Measurements from ENCODE around the gene HIVEP1.

Gene HIVEP1

DNA sequence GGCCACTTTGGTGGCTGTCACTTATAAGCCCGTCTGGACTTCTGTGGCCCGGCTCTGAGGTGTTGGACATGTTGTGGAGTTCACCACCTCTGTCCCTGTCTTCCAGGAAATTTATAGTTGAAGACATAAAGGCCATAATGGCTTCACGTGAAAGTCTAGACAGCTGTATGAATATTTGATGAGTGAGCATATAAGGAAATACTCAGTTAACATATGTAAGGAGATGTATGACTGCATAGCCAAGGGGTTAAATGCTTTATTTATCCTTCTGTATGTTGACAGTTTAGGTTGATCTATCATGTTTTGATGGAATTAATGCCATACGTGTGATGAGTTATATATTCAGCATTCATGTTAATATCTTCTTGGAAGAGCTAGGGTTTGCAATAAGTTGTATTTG, 16.1 kb downstream of the HIVEP1 start:
- no peak overlapping the region for H3K4me2 ChIP-seq
- H3K27me3 ChIP-seq = no peaks in the 10 kb centered on the region
- no peak overlapping the region for H3K27ac ChIP-seq
- H4K20me1 ChIP-seq = no peaks in the 10 kb centered on the region
- peaks cover 48% of the 10 kb centered on the region for H3K9me3 ChIP-seq
- H3K4me3 ChIP-seq = no peak overlapping the region
- no peaks in the 10 kb centered on the region for H3K4me1 ChIP-seq
- H3K36me3 ChIP-seq = peaks cover 47% of the 10 kb centered on the region
- TF ChIP-seq Cebpa-rat (IDR thresholded peaks at IDR 0.05) = no peak
- no peak overlapping the region for H3K9ac ChIP-seq

DNA sequence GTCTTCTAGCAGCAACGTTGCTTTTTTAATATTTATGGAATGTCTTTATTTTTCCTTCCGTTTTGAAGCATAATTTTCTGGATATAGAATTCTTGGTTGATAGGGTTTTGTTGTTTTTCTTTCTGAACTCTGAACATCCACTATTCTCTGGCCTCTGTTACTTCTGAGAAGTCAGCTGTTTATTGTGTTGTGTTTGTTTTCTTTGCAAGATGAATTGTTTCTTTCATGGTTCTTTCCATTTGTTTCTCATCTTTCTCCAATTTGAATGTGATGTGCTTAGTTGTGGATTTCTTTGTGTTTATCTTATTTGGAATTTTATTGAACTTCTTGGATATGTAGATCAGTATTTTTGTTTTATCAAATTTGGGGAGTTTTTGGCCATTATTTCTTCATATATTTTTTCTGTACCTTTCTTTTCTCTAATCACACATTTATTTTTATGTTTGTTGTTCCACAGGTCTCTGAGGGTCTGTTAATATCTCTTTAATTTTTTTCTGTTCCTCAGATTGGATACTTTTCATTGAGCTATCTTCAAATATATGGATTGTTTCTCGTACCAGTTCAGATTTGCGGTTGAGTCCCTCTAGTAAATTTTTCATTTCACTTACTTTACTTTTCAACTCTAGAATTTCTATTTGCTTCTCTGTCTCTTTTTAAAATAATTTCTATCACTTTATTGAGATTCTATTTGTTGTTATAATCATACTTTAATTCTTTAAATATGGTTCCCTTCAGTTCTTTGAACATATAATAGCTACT, 18.0 kb downstream of the HIVEP1 start:
- H3K4me3 ChIP-seq = no peak overlapping the region
- no peak overlapping the region for H3K4me2 ChIP-seq
- peaks cover 48% of the 10 kb centered on the region for H3K9me3 ChIP-seq
- peaks cover 18% of the 10 kb centered on the region; the same call in 1 of the 2 replicates for H4K20me1 ChIP-seq
- no peak overlapping the region for H3K27ac ChIP-seq
- no peaks in the 10 kb centered on the region for H3K4me1 ChIP-seq
- no peak overlapping the region for H3K9ac ChIP-seq
- H3K27me3 ChIP-seq = no peaks in the 10 kb centered on the region
- H3K36me3 ChIP-seq = peaks cover 40% of the 10 kb centered on the region
- TF ChIP-seq Cebpa-rat (IDR thresholded peaks at IDR 0.05) = no peak

DNA sequence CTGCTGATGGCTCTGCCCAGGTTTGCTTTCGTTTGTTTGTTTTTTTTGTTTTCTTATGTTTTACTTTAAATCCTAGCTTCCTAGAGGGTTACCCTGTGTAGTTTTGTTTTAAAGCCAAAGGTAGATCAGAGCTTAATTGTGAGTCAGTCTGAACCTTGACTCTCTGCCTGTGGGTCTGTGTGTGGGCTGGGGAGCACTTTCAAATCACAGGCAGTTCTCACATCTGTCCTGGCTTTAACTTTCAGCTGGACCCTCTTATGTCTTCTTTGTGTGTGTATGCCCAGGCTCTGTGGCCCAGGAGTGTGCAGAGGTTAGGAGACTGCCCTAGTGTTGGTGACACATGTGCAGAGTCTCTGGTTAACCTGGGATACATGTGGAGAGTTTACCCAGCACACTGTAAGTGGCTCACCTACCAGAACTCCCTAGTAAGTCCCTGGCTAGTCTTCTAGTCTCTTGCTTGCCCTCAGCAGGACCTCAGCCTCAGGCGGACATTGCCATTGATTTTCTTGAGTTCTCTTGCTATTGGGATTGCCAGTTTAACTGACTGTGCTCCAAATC, 19.0 kb downstream of the HIVEP1 start:
- peaks cover 31% of the 10 kb centered on the region for H3K36me3 ChIP-seq
- TF ChIP-seq Cebpa-rat (IDR thresholded peaks at IDR 0.05) = no peak
- peaks cover 24% of the 10 kb centered on the region; the same call in 1 of the 2 replicates for H4K20me1 ChIP-seq
- peaks cover 48% of the 10 kb centered on the region for H3K9me3 ChIP-seq
- H3K4me1 ChIP-seq = no peaks in the 10 kb centered on the region
- H3K27ac ChIP-seq = no peak overlapping the region
- no peak overlapping the region for H3K9ac ChIP-seq
- no peak overlapping the region for H3K4me3 ChIP-seq
- H3K27me3 ChIP-seq = no peaks in the 10 kb centered on the region
- H3K4me2 ChIP-seq = no peak overlapping the region

DNA sequence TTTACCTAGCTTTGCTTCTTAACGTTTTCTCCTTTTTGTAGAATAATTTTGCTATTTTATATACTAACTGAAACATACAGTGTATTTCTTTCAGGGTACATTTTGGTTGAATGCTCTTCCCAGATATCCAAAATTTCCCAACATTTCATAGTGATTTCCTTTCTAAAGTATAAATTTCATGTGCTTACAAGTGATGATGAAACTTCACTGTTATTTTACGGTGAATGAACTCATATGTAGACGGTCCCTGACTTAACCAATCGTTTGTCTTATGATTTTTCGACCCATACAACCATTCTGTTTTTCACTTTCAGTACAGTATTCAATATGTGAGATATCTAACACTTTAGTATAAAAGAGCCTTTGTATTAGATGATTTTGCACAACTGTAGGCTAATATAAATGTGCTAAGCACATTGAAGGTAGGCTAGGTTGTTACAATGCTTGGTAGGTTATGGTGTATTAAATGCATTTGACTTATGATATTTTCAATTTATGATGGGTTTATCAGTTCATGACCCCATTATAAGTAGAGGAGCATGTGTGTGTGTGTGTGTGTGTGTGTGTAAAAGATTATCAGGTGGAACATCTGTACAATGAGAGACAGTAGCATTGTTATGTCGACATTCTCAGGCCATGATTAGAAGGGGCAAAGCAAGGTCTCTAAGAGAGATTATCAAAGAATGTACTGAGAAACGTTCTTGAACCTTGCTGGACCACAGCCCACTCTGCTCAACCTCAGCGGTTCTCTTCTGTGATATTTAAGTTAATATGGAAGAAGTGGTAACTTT, 20.9 kb downstream of the HIVEP1 start:
- Histone ChIP-seq H3K27ac (no peak overlapping the region), H3K4me3 (no peak overlapping the region), H3K27me3 (no peaks in the 10 kb centered on the region), H3K36me3 (peaks cover 22% of the 10 kb centered on the region), H3K4me2 (no peak overlapping the region), H3K9me3 (peaks cover 39% of the 10 kb centered on the region), H4K20me1 (peaks cover 35% of the 10 kb centered on the region), H3K9ac (no peak overlapping the region), H3K4me1 (peaks cover 10% of the 10 kb centered on the region)
- no peak for TF ChIP-seq Cebpa-rat (IDR thresholded peaks at IDR 0.05)

DNA sequence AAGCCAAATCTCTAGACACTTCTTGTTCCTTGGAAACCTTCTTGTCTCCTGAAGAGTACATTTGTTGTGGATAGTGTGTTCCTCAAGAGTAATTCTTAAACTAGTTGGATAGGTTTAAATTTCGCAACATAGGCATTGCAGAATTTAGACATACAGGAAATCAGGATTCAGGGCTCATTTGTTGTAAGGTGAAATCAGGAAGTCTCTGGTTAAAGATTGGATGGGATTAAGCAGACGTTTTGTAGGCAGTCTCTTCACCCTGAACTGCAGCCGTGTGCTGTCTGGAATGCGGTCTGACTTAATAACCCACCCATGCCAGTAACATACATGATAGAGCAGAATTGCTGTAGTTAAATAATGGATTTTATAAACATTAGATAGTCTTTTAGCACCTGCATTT, 21.7 kb downstream of the HIVEP1 start:
- H3K27me3 ChIP-seq = no peaks in the 10 kb centered on the region
- H3K9ac ChIP-seq = no peak overlapping the region
- TF ChIP-seq Cebpa-rat (IDR thresholded peaks at IDR 0.05) = no peak; the same call in 1 of the 2 replicates
- no peak overlapping the region for H3K27ac ChIP-seq
- H3K9me3 ChIP-seq = peaks cover 33% of the 10 kb centered on the region
- H3K4me2 ChIP-seq = no peak overlapping the region
- no peak overlapping the region for H3K4me3 ChIP-seq
- H3K36me3 ChIP-seq = peaks cover 16% of the 10 kb centered on the region
- peaks cover 35% of the 10 kb centered on the region for H4K20me1 ChIP-seq
- peaks cover 10% of the 10 kb centered on the region for H3K4me1 ChIP-seq

DNA sequence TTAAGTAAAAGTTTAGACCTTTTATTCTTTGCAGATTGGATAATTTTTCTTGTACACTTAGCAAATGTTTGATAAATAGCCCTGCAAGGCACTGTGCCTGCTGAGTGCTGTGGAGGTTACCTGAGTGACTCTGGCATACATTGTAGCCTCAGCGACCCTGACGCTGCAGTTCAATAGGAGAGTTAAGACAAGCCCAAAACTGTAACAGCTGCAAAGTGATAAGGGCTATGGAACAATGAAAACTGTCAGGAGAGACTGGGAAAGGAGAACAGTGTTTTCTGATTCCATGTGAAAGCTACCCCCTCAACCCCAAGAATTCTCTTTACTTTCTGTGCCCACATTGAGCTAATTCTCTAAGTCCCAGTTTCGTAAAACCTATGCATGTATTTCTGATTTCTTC, 22.2 kb downstream of the HIVEP1 start:
- H3K4me2 ChIP-seq = no peak overlapping the region
- H4K20me1 ChIP-seq = peaks cover 35% of the 10 kb centered on the region
- H3K4me1 ChIP-seq = peaks cover 10% of the 10 kb centered on the region
- no peak overlapping the region for H3K27ac ChIP-seq
- H3K9ac ChIP-seq = no peak overlapping the region
- TF ChIP-seq Cebpa-rat (IDR thresholded peaks at IDR 0.05) = no peak
- peaks cover 11% of the 10 kb centered on the region for H3K36me3 ChIP-seq
- H3K27me3 ChIP-seq = no peaks in the 10 kb centered on the region
- H3K4me3 ChIP-seq = no peak overlapping the region
- H3K9me3 ChIP-seq = peaks cover 27% of the 10 kb centered on the region

DNA sequence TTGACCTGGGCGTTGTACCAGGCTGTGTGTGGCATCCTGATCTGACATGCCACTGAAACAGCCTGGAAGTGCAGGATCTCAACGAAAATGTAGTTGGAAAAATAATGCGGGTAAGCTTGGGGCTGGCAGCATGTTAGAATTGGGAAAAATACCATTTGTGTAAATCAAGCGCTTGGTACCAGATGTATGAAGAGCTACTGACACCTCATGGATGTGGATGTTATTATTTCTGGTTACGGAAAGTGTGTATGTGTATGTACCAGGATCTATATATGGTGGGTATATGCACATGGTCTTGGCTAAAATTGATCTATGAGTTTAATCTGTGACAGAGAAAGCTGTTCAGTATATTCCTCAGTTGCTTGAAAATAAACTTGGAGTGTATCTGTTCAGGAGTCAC, 22.7 kb downstream of the HIVEP1 start:
- H3K4me3 ChIP-seq = no peak overlapping the region
- no peak overlapping the region for H3K9ac ChIP-seq
- no peak overlapping the region for H3K27ac ChIP-seq
- TF ChIP-seq Cebpa-rat (IDR thresholded peaks at IDR 0.05) = no peak
- peaks cover 15% of the 10 kb centered on the region for H3K36me3 ChIP-seq
- no peak overlapping the region for H3K4me2 ChIP-seq
- H4K20me1 ChIP-seq = peaks cover 35% of the 10 kb centered on the region
- H3K27me3 ChIP-seq = no peaks in the 10 kb centered on the region
- peaks cover 10% of the 10 kb centered on the region for H3K4me1 ChIP-seq
- peaks cover 24% of the 10 kb centered on the region for H3K9me3 ChIP-seq

DNA sequence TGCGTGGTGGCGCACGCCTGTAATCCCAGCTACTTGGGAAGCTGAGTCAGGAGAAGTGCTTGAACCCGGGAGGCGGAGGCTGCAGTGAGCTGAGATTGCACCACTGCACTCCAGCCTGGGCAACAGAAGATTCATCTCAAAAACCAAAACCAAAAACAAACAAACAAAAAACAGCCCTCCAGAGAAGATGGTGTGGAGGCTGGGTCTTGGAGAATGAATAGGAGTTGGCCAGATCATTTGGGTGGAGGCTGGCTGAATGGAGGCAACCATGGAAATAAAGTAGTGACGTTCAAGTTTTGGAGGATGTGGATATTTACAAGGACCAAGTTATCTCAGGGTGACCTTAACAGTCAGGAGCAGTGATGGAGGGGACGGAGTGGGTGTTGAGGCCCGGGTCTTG, 24.7 kb downstream of the HIVEP1 start:
- no peak overlapping the region for H3K9ac ChIP-seq
- H3K4me2 ChIP-seq = no peak overlapping the region
- no peak overlapping the region for H3K4me3 ChIP-seq
- peaks cover 35% of the 10 kb centered on the region for H4K20me1 ChIP-seq
- peaks cover 13% of the 10 kb centered on the region for H3K9me3 ChIP-seq
- H3K27ac ChIP-seq = no peak overlapping the region
- TF ChIP-seq Cebpa-rat (IDR thresholded peaks at IDR 0.05) = no peak
- 0 out of 2 replicates have a peak, but pooled peaks cover 6% of the 10 kb centered on the region for H3K36me3 ChIP-seq
- H3K27me3 ChIP-seq = no peaks in the 10 kb centered on the region
- peaks cover 10% of the 10 kb centered on the region for H3K4me1 ChIP-seq

DNA sequence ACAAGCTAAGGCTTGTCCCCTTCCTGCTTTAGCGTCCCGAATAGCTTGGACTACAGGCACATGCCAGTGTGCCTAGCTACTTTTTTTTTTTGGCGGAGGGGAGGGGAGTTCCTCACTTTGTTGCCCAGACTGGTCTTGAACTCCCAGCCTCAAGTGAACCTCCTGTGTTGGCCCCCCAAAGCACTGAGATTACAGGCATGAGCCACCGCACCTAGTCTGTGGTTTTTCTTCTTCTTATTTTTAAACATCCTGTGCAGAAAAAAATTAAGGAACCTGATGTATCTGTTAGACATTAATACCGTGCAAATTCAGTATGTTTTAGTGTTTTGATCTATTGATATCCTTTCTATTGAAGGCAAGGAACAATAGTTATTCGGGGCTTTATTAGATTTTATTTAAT, 25.7 kb downstream of the HIVEP1 start:
- no peak for TF ChIP-seq Cebpa-rat (IDR thresholded peaks at IDR 0.05)
- H3K36me3 ChIP-seq = 0 out of 2 replicates have a peak, but pooled peaks cover 6% of the 10 kb centered on the region
- peaks cover 10% of the 10 kb centered on the region for H3K4me1 ChIP-seq
- no peaks in the 10 kb centered on the region for H3K27me3 ChIP-seq
- H3K4me3 ChIP-seq = no peak overlapping the region
- peak overlapping the region; percentile 42 for H3K4me2 ChIP-seq
- H3K27ac ChIP-seq = 0 out of 2 replicates have a peak overlapping the region, but pooled peaks have one; percentile 9
- peaks cover 35% of the 10 kb centered on the region for H4K20me1 ChIP-seq
- no peak overlapping the region for H3K9ac ChIP-seq
- H3K9me3 ChIP-seq = peaks cover 8% of the 10 kb centered on the region

Data from BLaER1 (cell line).